Middle frontal gyrus (tissue), 1 donor: ENCODE results near the gene SEC61G.

Source experiments
- DNase-seq: peaks from one replicate; pipeline ENCODE4 v3.0.0-alpha.2; 2015; ENCODE audit warnings: low spot score; ENCODE audit errors: extremely low spot score

SEC61G gene

DNA sequence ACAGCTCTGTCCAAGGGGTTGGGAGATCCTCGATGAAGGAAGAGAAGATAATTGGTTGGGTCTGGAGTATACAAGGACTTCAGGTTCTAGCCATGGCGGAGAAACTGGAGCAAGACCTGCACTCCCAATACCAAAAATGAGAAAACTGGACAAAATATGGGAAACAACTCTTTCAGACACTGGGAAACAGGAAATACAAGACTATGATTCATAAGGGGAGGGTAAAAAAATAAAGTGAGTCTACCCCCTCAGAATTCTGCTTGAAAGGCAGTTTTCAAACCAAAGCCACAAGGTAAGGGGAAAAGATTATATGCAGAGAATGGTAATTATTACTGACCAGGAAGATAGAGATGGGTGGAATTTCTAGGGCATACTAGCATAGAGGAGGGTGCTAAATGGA lies 10.2 kb upstream of the SEC61G start:
- DNase-seq: no peak

DNA sequence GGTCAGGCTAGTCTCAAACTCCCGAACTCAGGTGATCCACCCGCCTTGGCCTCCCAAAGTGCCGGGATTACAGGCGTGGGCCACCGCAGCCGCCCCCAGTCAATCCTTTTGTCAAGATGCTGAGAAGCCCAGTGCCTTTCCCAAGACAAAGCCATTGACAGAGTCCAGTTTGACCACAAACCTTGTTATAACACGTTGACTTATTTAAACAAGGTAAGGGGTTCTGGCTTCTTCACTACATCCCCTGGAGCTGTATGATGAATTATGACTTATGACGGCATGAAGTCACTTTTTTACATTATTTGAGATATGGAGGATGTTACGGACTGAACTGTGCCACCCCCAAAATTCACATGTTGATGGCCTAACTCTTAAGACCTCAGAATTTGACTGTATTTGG lies 5.8 kb upstream of the SEC61G start:
- no peak for DNase-seq

DNA sequence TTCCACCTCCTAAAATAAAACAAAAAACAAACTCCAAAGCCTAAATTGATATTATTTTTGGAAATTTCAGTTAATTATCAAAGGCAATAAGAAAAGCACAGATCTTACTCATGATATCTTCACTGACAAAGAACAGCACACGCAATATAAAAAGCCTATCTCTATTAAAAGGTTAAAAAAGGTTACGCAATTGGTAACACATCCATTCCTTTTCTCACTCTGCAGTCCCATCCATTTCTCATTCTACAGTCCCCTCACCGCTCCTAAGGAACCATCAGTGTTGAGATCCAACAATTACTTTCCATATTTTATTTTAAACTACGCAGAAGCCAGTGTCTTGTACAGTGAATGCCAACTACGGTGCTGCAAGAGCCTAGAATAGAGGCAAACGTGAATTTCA lies 1.3 kb downstream of the SEC61G start:
- no peak for DNase-seq

DNA sequence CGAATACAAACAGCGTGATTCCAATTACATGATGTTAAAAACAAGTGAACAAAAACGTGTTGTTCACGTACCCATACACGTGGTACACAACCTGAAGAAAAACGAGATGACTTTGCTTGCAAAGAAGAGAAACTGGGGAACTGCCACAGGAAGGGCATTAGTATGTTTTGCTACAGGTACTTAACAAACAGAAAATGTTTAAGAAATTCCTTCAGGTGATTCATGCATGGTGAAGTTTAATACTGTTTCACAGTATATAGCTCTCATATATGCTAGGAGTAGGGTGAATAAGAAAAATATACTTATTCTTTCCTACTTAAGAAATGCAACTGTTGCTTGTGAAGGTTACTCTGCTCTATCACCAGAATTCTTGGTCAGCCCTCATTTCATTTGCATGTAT lies 9.8 kb downstream of the SEC61G start:
- no peak for DNase-seq

DNA sequence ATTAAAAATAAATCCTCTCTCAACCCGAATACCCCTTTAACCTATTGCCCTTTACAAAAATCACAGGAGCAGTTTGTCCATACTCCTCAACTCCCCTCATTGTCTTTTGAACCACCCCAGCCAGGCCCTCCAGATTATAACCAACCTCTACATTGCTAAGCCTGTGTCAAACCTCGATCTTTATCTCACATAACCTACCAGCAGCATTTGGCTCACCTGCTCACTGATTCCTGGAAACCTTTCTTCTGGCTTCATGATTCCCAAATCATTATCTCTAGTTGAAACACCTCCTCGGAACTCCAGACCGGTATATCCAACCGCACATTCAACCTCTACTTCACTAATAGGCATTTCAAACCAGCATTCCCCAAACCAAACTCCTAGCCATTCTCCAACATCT lies 11.8 kb downstream of the SEC61G start:
- no peak for DNase-seq

DNA sequence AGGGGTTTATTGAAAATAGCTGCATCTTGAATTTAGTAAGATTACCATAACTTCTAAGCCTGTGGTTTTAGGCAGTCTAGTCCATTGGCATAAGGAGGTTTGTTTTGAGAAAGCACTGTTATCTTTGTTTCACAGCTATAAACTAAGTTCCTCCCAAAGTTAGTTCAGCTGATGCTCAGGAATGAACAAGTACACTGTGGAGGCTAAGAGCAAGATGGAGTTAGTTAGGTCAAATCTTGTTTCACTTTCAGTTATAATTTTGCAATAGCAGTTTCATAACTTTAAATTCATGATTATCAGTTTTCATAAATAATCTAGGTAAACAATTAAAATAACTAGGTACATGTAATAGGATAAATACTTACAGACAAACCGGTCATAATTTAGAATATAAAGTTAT lies 15.4 kb downstream of the SEC61G start:
- no peak for DNase-seq

DNA sequence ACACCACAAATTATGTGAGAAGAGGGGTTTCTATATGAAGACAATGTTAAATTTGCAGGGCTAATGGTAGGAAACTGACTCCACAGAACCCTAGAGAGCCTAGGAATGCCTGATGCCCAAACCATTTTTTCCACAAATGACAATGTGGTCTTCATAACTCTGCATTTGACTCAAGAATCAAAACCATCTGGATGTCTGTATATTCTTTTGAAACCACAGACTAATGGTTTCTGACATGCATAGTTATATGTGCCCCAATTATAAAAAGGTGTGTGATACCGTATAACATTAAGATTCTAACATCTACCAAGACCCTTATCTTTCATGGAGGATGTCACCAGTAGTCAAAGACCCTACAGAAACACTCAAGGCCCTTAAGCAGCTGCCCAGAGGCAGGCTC lies 20.3 kb downstream of the SEC61G start:
- DNase-seq: no peak

DNA sequence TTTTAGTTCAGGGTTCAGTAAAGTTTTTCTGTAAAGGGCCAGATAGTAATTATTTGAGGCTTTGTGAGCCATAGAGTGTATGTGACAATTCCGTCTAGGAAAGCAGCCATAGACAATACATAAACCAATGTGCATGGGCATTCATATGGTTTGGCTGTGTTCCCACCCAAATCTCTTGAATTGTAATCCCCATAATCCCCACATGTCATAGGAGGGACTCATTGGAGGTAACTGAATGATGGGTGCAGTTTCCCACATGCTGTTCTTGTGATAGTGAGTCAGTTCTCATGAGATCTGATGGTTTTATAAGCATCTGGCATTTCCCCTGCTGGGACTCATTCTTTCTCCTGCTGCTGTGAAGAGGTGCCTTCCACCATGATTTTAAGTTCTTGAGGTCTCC lies 29.9 kb downstream of the SEC61G start:
- no peak for DNase-seq

DNA sequence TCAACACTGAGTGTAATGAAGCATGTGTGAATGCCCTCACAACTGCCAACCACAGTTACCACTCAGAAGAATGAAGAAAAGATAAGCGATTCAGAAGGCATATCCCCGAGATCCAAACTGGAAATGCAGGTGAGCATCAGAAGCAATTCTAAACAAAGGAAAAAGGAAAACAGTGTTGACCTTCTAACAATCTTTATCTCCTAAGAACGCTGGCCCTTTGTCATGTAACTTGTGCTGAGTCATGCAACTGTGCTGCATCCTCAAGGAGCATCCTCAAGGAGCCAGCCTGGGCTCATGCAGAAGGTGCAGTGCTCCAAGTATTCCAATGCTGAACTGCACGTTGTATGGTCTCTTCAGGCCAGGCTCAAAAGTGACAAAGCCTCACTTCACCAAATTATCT lies 30.6 kb downstream of the SEC61G start:
- DNase-seq: no peak

DNA sequence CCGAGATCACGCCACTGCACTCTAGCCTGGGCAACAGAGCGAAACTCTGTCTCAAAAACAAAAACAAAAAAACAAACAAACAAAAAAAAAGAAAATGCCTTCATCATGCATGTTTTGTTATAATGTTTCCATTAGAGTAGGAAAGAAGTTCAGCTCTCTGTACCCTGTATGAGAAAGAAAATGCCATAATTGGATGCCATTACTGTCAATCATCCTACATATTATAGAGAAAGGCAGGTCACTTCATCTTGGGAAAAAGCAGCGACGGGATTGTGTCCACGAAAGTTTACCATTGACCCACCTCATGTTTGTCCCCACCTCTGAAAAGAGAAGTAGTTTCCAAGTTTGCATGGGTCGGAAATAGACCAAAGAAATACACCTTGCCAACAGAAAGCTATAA lies 33.8 kb downstream of the SEC61G start:
- no peak for DNase-seq

DNA sequence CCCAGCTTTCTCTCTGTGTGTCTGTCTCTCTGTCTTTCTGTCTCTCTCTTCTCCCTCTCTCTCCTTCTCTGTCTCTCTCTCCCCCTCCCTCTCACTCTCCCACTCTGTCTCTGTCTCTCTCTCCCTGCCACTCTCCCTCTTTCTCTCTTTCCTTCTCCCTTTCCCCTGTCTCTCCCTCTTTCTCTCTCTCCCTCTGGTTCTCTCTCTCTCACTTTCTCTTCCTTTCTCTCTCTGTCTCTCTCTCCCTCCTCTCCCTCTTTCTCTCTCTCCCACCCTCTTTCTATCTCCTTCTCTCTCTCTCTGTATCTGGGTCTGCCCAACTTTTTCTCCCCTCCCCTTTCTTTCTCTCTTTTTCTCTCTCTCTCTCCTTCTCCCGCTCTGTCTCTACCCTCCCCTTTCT lies 36.5 kb downstream of the SEC61G start:
- no peak for DNase-seq

DNA sequence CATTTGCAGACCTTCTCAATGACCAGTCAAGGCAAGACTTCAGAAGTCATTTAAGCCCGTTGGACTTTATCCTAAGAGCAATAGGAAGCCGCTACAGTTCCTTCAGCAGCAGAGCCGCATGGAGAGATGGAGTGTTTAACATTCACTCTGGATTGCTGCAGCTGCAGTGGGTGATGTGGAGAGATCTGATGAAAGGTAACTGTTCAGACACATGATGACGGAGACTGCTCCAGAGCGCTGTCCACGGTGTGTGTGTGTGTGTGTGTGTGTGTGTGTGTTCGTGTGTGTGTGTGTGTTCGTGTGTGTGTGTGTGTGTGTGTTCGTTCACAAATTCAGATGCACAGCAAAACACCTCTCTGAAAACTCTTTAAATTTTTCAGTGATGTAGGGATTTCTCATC lies 37.0 kb downstream of the SEC61G start:
- DNase-seq: no peak

DNA sequence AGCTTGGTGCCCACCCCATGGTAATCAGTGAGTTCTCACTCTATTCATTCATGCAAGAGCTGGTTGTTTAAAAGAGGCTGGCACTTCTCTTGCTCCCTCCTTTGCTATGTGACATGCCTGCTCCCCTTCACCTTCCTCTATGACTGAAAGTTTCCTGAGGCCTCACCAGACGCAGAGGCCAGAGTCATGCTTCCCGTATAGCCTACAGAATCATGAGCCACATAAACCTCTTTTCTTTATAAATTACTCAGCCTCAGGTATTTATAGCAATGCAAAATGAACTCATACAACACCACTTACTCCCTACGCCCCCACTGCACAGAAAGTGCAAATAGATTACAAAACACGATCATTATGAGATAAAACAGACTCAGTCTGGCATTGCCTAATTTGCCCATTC lies 39.0 kb downstream of the SEC61G start:
- DNase-seq: no peak

DNA sequence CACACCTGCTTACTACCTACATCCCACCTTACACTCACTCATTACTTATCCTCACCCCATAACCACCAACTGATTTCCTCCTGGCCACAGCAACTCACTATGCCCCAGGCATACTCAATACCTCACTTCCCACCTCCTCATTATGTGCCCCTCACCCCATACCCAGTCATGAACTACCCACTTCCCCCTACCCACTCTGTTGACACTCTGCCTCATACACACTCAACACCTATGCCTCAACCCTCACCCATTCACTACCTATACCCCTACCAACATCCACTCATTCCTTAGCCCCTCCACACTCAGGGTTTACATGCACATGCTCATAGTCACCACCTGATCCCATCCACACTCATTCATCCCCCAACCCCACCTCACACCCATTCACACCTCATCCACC lies 39.6 kb downstream of the SEC61G start:
- no peak for DNase-seq

DNA sequence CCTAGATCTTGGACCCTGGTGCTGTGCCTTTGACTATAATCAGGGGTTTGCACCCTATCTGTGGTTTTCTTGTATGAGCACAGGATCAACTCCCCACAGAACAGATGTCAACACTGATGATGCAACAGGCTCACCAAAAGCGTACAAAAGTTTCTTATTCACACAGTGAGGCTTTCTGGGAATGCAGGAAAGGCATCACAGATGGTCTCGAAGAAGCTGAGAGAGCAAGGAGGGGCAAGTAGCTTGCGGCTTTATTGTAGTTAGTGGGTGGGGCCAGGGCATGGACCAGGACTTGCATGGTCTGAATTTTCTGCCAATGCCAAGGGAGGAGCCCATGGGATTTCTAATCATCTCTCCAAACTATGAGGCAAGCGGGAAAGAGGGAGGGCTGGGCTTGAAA lies 46.2 kb downstream of the SEC61G start:
- DNase-seq: no peak

DNA sequence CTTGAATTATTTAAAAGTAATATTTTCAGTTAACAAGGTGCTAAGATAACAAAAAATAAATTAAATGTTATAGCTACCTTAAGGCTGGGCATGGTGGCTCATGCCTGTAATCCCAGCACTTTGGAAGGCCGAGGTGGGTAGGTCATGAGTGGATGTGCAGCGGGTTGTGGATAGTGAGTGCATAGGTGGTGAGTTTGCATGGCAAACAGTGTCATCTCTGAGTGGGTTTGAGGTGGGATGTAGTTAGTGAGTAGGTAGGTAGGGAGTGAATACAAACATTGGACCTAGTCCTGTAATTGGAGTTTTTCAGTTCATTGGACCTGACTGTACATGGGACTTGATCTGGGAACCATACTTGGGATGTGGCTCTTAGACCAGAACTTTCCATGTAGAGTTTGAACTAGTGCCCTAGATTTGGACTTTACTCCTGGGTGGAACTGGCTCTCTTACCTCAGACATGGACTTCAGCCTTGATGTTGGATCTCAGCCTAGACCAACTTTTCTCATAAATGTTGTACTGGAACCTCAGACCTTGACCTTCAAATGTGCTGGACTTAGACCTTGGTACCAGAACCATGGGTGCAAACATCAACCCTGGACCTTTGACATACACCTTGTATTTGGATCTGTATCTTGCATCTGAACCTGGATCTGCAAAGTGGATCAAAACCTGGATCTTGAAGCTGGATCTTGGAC lies 47.0 kb downstream of the SEC61G start:
- no peak for DNase-seq

DNA sequence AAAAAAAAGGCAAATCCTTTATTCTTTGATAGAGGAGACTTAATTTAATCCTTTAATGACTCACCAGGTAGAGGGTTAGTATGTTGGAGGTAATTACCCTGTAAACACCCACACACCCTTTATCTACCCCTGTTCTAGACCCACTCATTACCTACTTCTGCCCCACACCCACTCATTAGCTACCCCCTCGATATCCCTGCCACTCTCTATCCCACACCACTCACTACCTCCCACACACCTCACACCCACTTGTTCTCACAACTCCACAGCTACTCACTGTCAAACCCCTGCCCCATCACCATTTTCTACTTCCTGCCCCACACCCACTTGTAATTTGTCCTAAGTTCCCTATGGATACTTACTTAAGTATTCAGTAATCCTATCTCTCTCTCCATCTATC lies 49.7 kb downstream of the SEC61G start:
- no peak for DNase-seq

DNA sequence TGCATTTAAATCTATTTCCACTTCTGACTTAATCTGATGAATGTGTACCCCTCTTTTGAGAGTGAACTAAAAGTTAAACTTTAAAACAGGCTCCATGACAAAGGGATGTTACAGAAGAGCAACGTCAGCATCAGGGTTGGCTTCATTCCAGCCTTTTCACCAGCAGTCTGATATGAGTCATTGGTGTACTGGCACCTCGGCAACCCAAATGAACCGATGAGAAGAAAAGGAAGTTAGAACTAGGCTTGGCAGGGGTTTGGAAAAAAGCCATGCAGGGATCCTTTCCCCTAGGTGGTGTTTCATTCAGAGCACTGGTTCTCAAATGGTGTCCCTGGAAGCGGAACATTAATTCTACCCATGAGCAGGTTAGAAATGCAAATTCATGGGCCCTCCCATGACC lies 53.6 kb downstream of the SEC61G start:
- no peak for DNase-seq

DNA sequence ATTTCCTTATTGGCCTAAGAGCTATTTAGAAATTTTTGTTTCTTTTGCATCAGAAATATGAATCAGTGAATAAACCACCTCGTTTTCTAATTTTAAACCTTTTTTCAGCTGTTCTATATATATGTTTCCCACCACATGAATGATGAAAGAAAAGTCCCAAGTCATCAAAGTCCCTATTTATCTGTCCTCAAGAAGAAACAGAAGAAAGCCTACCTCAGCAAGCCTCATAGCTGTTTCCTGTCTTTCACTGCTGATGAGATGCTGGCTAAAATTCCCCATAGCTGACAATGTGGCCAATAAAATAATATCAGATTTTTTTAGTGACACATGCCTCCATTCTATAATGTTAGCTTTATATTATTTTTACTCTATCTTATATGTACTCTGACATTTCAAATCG lies 54.2 kb downstream of the SEC61G start:
- DNase-seq: no peak
